GM23338 (cell line): ENCODE results near the gene SLC35F2.

Experiments
- CTCF ChIP-seq, 2 experiments: fragments of 200-600 bp in 1 of 2; sonication (generic) in 1 of 2; conservative IDR thresholded peaks; 2 replicates each; pipeline versions ENCODE4 v1.5.1 to v1.6.1; 2016 to 2017; ENCODE audit warnings: antibody characterized with exemption in 2 of 2, low read depth in 2 of 2, mild to moderate bottlenecking in 2 of 2, moderate library complexity in 1 of 2
- ETS1 ChIP-seq: IDR thresholded peaks from 2 replicates; pipeline ENCODE4 v1.6.1; 2016; ENCODE audit warnings: antibody characterized with exemption
- EZH2 ChIP-seq: fragments of 200-600 bp; sonication (generic); IDR thresholded peaks from one replicate; pipeline ENCODE4 v1.8.0; 2017; ENCODE audit warnings: antibody characterized with exemption, mild to moderate bottlenecking, low read depth; ENCODE audit not compliant: unreplicated experiment
- EZH2phosphoT487 ChIP-seq: fragments of 200-600 bp; sonication (generic); IDR thresholded peaks from one replicate; pipeline ENCODE4 v1.8.1; 2018; ENCODE audit warnings: antibody characterized with exemption; ENCODE audit not compliant: unreplicated experiment
- POLR2AphosphoS5 ChIP-seq: IDR thresholded peaks from 2 replicates; pipeline ENCODE4 v1.6.1; 2016; ENCODE audit warnings: antibody characterized with exemption, low read depth
- ZNF331 ChIP-seq: fragments of 250-450 bp; sonication (Bioruptor Pico); IDR thresholded peaks from 2 replicates; pipeline ENCODE4 v1.5.0; 2020; ENCODE audit warnings: low read depth, mild to moderate bottlenecking, moderate library complexity

GRCh38 chr11:107778839-107779517 lies 79.6 kb downstream of the SLC35F2 start:
- TF ChIP-seq CTCF (conservative IDR thresholded peaks at IDR 0.05; ENCODE audit: low read depth in 2 of 2) (no peak), EZH2 (no peak), ETS1 (no peak), EZH2phosphoT487 (no peak), ZNF331 (CRISPR knock-in tag) (no peak), POLR2AphosphoS5 (no peak)
